Fibroblast of mammary gland (primary cell): ENCODE results near the gene SF3A1.

Experiments used
- DNase-seq: peaks from one replicate; pipeline ENCODE4 v3.0.0-alpha.2; 2010; ENCODE audit warnings: low read depth
- H3K4me3 ChIP-seq: 2 replicates; pipeline ENCODE4 v1.5.1; 2011; ENCODE audit warnings: low read depth, mild to moderate bottlenecking, low read length, moderate library complexity; ENCODE audit not compliant: control insufficient read depth
- CTCF ChIP-seq: conservative IDR thresholded peaks from 2 replicates; pipeline ENCODE4 v1.5.1; 2011; ENCODE audit warnings: low read depth, low read length, inconsistent platforms; ENCODE audit not compliant: control insufficient read depth, insufficient read depth

Gene SF3A1

GRCh38 chr22:30296324-30296723 lies 60.4 kb downstream of the SF3A1 start:
- TF ChIP-seq CTCF: no peak
- no peak overlapping the region for H3K4me3 ChIP-seq
- no peak for DNase-seq

- H3K4me3 ChIP-seq: no peak overlapping the region
- TF ChIP-seq CTCF: no peak
Observed at GRCh38 chr22:30295576-30295975, 61.1 kb downstream of the SF3A1 start.

GRCh38 chr22:30294830-30295229 lies 61.9 kb downstream of the SF3A1 start:
- no peak for TF ChIP-seq CTCF
- DNase-seq: no peak
- no peak overlapping the region for H3K4me3 ChIP-seq

More at GRCh38 chr22:30295576-30295975, 61.1 kb downstream of the SF3A1 start:
- DNase-seq: no peak

- DNase-seq: no peak
- no peak for TF ChIP-seq CTCF
- no peak overlapping the region for H3K4me3 ChIP-seq
Observed at GRCh38 chr22:30294066-30294465, 62.6 kb downstream of the SF3A1 start.

- no peak for TF ChIP-seq CTCF
- no peak overlapping the region for H3K4me3 ChIP-seq
- DNase-seq: no peak
Observed at GRCh38 chr22:30293026-30293425, 63.7 kb downstream of the SF3A1 start.

- H3K4me3 ChIP-seq: no peak overlapping the region
- TF ChIP-seq CTCF: no peak
- DNase-seq: no peak
Observed at GRCh38 chr22:30292069-30292970, 64.4 kb downstream of the SF3A1 start.
